ENCODE data around the gene SMAD3. TPM values are rescaled to one million over a fixed set of nuclear protein-coding genes. Genes with fewer than 3 reads are reported as not detected.
A peak's percentile ranks its signal among the peaks of the same experiment; 100 is the strongest.
"Not testable (repeated sequence)": the region's sequence is repeated elsewhere in the genome, so short reads cannot be mapped to it uniquely, and the experiment has no call there.

Gene SMAD3
- total RNA-seq, 1 donor from 2014 or later: 61.6 TPM

DNA sequence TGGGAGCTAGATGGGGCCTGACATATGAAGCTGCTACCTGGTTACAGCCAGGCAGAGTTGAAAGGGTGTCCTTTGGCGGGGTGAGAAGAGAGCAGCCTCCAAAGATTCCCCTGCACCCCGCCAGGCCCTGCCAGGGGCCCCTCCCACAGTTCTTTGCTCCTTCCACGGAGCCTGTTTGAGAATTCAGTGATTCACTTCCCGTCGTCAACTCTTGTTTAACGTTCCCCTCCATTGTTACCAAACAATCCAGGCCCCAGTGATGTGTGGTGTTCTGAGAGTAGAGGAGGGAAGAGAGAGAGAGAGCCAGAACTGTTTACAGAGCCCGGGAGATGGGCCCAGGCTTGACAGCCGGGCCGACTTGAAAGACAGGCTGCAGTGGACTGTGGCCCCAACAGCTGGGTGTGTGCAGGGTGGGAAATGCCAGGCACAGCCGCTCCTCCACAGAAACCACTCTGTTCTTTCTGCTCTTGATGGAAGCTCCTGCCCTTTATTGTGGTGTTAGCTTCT is 81.5 kb downstream of the SMAD3 start:
- DNase-seq: peak; percentile 83
- intact Hi-C loops (cut with micrococcal nuclease): loop anchor here (1.0 to 5.0 kb wide), 3 partner anchors 28 to 80 kb away; partner anchors contain the start of gene SMAD3
- H3K27ac Mint-ChIP-seq: peak overlapping the region; percentile 93
- H3K36me3 Mint-ChIP-seq (ENCODE audit: low read depth): peaks cover 14% of the 10 kb centered on the region
- H3K4me3 Mint-ChIP-seq: peak overlapping the region; percentile 56
- no peaks in the 10 kb centered on the region for H3K27me3 Mint-ChIP-seq
- H3K4me1 Mint-ChIP-seq: peaks cover 85% of the 10 kb centered on the region
- no peaks in the 10 kb centered on the region for H3K9me3 Mint-ChIP-seq

DNA sequence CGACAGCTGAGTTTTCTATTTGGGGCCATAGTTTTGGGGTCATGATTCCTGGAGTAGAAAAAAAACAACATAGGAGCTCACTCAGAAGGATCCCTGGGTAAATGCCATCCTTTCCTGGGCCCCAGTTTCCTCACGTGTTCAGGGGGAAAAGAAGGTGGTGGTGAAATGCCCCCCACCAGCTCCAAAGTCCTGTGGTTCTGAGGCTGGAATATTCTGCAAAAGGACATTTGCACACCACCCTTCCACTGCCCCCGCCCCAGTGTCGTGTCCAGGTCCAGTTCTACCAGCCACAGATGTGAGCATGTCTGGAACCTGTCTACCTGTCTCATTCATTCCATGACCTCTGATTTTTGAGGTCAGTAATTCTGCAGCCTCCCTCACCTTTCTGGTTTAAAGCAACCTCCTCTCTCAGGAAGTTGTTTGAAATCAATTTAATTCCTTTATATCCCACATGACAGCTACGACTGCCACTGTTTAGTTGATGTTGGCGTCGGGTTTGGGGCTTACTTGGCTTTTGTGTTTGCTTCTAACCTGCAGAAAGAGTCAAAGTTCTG is 82.1 kb downstream of the SMAD3 start:
- Mint-ChIP-seq H3K27ac (peak overlapping the region; percentile 93), H3K27me3 (no peaks in the 10 kb centered on the region), H3K36me3 (ENCODE audit: low read depth) (peaks cover 18% of the 10 kb centered on the region), H3K9me3 (no peaks in the 10 kb centered on the region), H3K4me3 (peak overlapping the region; percentile 56), H3K4me1 (peaks cover 83% of the 10 kb centered on the region)
- DNase-seq: peak; percentile 58
- intact Hi-C loops (cut with micrococcal nuclease): loop anchor here (1.0 to 5.0 kb wide), 3 partner anchors 27 to 80 kb away; partner anchors contain the start of gene SMAD3

DNA sequence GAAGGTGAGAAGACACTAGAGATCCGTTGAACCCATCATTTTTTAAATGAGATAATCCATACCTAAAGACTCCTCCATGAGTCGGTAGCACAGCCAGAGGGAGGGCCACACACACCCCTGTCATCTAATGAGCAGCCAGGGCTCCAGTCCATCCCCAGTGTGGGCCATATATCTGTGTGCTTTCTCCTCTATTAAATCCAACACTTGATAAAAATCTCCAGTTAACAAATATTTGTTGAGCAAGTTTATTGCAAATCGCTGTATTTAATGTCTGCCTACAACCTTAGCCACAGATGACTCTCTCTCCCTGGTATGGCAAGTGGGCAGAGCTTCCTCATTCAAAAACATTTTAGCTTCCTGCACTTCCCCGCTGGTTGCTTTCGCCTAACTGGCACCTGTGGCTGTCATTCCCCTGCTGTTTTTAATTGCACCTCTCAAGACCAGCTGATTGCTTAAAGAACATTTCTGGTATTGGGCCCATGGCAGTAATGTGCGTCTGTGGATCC is 82.8 kb downstream of the SMAD3 start:
- H3K9me3 Mint-ChIP-seq: no peaks in the 10 kb centered on the region
- peak overlapping the region; percentile 93 for H3K27ac Mint-ChIP-seq
- peak overlapping the region; percentile 56 for H3K4me3 Mint-ChIP-seq
- peaks cover 79% of the 10 kb centered on the region for H3K4me1 Mint-ChIP-seq
- intact Hi-C loops (cut with micrococcal nuclease): loop anchor here (5.0 kb wide), 1 partner anchor 81 kb away; the partner anchor contains the start of gene SMAD3
- H3K36me3 Mint-ChIP-seq (ENCODE audit: low read depth): peaks cover 22% of the 10 kb centered on the region
- H3K27me3 Mint-ChIP-seq: no peaks in the 10 kb centered on the region
- DNase-seq: peak; percentile 65

DNA sequence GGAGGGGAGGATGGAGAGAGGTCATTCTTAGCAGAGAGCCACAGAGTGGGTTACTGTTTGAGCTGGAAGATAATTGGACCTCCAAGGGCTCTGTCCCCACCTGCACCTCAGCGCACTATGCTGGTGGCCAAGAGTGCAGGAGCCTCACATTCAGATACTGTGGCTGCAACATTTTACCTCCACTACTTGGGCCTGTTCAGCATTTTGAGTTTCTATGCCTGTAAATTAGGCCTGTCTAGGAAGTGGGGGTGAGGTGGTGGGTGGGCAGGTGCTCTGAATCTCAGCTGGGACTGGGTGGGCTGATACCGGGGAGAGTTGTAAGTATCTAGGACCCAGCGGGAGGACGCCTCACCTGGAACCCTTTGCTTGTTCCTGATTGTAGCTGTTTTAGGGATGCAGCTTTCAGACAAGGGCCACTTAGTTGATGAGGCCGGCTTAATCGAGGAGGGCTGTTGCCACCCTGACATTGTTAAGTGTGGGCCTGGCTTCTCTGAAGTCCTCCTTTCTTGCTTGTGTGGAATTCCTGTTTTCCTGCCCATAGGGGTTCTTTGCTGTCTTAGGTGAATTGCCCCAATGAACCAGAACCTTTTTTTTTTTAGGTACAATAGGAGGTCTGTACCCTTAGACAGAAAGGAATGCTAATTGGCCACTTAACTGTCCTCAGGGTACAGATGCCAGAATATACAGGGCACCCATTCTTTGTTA is 83.8 kb downstream of the SMAD3 start:
- peak overlapping the region; percentile 93 for H3K27ac Mint-ChIP-seq
- DNase-seq: no peak
- peaks cover 26% of the 10 kb centered on the region for H3K36me3 Mint-ChIP-seq (ENCODE audit: low read depth)
- H3K9me3 Mint-ChIP-seq: no peaks in the 10 kb centered on the region
- intact Hi-C loops (cut with micrococcal nuclease): loop anchor here (5.0 kb wide), 1 partner anchor 82 kb away; the partner anchor contains the start of gene SMAD3
- H3K4me3 Mint-ChIP-seq: peak overlapping the region; percentile 56
- H3K27me3 Mint-ChIP-seq: no peaks in the 10 kb centered on the region
- peaks cover 75% of the 10 kb centered on the region for H3K4me1 Mint-ChIP-seq

DNA sequence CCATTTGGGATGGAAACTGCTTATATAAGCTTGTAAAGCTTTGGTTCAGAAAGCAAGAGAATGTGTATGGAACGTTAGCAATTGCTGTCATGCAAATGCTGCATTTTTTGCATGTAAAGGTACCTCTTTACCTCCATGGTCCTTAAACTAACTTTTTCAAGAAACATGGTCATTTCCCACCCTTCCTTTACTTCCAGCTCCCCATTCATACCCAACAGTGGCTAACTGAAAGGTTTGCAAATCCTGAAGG is 84.3 kb downstream of the SMAD3 start:
- peak overlapping the region; percentile 73 for H3K4me3 Mint-ChIP-seq
- no peaks in the 10 kb centered on the region for H3K27me3 Mint-ChIP-seq
- intact Hi-C loops (cut with micrococcal nuclease): loop anchor here (1.0 to 5.0 kb wide), 6 partner anchors 15 to 82 kb away; partner anchors contain the start of gene SMAD3
- DNase-seq: no peak
- no peaks in the 10 kb centered on the region for H3K9me3 Mint-ChIP-seq
- peaks cover 25% of the 10 kb centered on the region for H3K36me3 Mint-ChIP-seq (ENCODE audit: low read depth)
- H3K4me1 Mint-ChIP-seq: peaks cover 73% of the 10 kb centered on the region
- peak overlapping the region; percentile 86 for H3K27ac Mint-ChIP-seq

DNA sequence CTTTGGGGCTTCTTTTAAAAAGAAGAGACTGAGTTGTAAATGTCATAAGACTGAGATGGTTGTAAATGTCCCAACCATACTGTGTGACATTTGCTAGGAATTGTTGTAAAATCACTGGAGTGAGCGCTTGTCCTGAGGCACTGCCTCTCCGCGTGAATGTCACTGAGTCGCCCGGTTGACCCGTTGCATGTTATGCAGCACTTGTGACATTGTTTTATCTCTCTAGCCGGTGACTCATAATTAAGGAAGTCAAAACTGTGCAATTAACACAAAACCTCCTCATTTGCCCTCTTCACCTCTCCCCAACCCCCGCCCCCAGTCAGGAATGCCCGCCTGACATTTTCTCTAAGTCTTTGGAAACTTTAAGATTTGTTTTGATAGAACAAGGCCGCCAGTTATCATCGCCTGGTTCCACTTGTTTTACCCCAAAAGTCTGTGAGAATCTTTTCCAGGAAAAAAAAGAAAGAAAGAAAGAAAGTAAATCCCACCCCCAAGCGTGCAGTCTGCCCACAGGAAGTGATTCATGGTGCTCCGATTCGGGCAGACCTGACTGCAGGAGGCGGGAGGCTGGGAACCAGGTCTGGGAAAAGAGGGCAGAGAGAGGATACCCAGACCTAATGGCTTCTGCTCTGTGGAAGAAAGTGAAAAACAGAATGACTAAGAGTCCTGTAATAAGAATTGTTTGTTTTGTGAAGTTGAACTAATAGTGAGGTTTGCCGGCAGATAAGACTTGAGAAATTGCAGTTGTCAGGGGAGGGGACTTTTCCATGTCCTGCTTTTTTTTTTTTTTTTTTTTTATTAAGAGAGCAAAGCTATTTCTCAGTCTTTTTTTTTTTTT is 84.8 kb downstream of the SMAD3 start:
- H3K4me1 Mint-ChIP-seq: peaks cover 67% of the 10 kb centered on the region
- H3K27ac Mint-ChIP-seq: peak overlapping the region; percentile 86
- H3K9me3 Mint-ChIP-seq: no peaks in the 10 kb centered on the region
- intact Hi-C loops (cut with micrococcal nuclease): loop anchor here (1.0 to 2.0 kb wide), 5 partner anchors 15 to 65 kb away; no protein-coding TSS in a partner anchor
- H3K27me3 Mint-ChIP-seq: no peaks in the 10 kb centered on the region
- peaks cover 27% of the 10 kb centered on the region for H3K36me3 Mint-ChIP-seq (ENCODE audit: low read depth)
- peak overlapping the region; percentile 73 for H3K4me3 Mint-ChIP-seq
- DNase-seq: peak; percentile 80

DNA sequence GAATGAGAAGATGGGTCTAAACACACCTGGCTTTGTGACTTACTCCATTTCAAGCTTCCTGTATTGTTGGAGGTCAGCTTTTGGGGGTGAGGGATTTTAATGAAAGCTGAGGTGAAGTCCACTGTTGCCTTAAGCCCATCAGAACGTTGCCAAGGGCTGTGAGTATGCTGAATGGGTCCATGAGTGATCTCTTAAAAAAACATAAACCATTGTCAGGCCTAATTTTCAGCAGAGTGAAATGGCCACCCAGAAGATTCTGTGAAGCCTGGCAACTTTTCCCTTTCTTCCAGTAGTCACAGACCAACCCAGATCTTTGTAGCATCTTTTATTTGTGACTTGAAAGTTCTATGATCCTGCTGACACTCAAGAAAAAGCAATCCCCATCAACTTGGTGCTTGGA is 87.0 kb downstream of the SMAD3 start:
- DNase-seq: no peak
- Mint-ChIP-seq H3K4me3 (no peak overlapping the region), H3K27me3 (no peaks in the 10 kb centered on the region), H3K4me1 (peaks cover 57% of the 10 kb centered on the region), H3K36me3 (ENCODE audit: low read depth) (peaks cover 42% of the 10 kb centered on the region), H3K9me3 (peaks cover 2% of the 10 kb centered on the region), H3K27ac (no peak overlapping the region)
- intact Hi-C loops (cut with micrococcal nuclease): no loop called here

DNA sequence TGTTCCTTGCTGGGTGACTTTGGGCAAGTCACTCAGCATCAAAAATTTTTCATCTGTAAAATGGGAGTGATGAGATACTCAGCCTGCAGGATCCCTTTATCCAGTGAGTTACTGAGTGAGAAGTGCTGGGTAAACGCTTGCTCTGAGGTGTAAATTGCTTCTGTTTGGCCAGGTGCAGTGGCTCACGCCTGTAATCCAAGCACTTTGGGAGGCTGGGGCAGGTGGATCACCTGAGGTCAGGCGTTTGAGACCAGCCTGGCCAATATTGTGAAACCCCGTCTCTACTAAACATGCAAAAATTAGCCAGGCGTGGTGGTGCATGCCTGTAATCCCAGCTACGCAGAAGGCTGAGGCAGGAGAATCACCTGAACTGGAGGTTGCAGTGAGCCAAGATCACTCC is 87.6 kb downstream of the SMAD3 start:
- H3K27me3 Mint-ChIP-seq; DNase-seq; H3K4me3 Mint-ChIP-seq; intact Hi-C loops (cut with micrococcal nuclease); H3K9me3 Mint-ChIP-seq: not testable (repeated sequence)
- peaks cover 57% of the 10 kb centered on the region for H3K4me1 Mint-ChIP-seq
- H3K27ac Mint-ChIP-seq: peak overlapping the region; percentile 2
- peaks cover 48% of the 10 kb centered on the region for H3K36me3 Mint-ChIP-seq (ENCODE audit: low read depth)

DNA sequence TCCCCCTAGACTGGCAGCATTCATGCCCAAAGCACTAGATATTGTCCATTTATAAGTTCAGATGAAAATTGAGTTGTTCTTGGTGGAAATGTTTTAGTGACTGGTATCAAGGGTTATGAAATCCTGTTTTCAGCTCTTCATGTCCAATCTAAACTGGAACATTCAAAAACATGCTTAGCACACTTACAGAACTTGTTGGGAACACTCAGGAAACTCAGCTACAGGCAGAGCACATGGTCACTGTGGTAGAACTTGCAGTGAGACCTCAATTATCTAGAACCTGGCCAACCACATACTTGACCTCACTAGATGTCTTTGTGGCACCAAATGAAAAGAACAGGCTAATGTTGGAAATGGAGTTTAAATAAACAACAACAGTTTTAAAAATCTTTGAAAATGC is 88.8 kb downstream of the SMAD3 start:
- H3K4me3 Mint-ChIP-seq: no peak overlapping the region
- peaks cover 50% of the 10 kb centered on the region for H3K36me3 Mint-ChIP-seq (ENCODE audit: low read depth)
- no peak for DNase-seq
- H3K9me3 Mint-ChIP-seq: peaks cover 4% of the 10 kb centered on the region
- H3K27me3 Mint-ChIP-seq: no peaks in the 10 kb centered on the region
- peak overlapping the region; percentile 44 for H3K27ac Mint-ChIP-seq
- intact Hi-C loops (cut with micrococcal nuclease): loop anchor here (2.0 kb wide), 1 partner anchor 17 kb away; no protein-coding TSS in a partner anchor
- H3K4me1 Mint-ChIP-seq: peaks cover 51% of the 10 kb centered on the region

DNA sequence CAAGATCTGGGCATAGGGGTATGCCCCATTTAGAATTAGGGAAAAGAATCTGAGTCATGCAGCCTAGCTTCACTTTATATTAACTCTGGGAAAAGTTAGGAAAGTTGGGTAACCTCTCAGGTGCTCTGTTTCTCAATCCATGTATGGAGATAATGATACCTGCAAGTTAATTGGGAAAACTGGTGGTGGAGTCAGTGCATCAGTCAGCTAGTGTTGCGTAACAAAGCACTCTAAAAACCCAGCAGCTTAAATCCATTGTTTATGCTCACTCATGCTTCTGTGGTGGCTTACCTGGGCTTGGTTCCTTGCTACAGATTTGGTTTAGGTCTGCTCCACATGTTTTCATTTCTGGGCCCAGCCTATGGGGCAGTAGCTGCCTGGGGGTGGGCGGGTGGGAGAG is 91.0 kb downstream of the SMAD3 start:
- H3K27me3 Mint-ChIP-seq: no peaks in the 10 kb centered on the region
- DNase-seq: no peak
- H3K36me3 Mint-ChIP-seq (ENCODE audit: low read depth): peaks cover 50% of the 10 kb centered on the region
- no peak overlapping the region for H3K4me3 Mint-ChIP-seq
- H3K9me3 Mint-ChIP-seq: peaks cover 4% of the 10 kb centered on the region
- intact Hi-C loops (cut with micrococcal nuclease): no loop called here
- H3K27ac Mint-ChIP-seq: no peak overlapping the region
- H3K4me1 Mint-ChIP-seq: peaks cover 46% of the 10 kb centered on the region

DNA sequence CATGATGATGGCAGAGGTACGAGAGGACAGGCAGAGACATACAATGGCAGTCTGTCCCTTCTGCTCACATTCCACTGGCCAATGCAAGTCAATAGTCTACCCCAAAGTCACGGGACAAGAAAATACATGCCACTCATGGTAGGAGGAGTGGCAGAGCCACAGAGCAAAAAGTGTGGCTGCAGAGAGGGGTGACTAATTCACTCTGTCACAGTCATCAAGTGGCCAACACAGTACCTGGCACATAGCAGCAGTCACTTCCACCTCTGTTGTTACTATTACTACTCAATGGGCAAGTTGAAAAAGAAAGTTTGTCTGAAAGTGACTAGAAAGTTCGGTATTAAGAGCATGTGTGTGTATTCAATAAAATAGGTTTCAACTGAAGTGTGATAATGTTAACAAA is 91.4 kb downstream of the SMAD3 start:
- H3K27me3 Mint-ChIP-seq: no peaks in the 10 kb centered on the region
- H3K4me1 Mint-ChIP-seq: peaks cover 48% of the 10 kb centered on the region
- H3K4me3 Mint-ChIP-seq: no peak overlapping the region
- peaks cover 4% of the 10 kb centered on the region for H3K9me3 Mint-ChIP-seq
- peaks cover 50% of the 10 kb centered on the region for H3K36me3 Mint-ChIP-seq (ENCODE audit: low read depth)
- intact Hi-C loops (cut with micrococcal nuclease): no loop called here
- DNase-seq: no peak
- H3K27ac Mint-ChIP-seq: no peak overlapping the region

DNA sequence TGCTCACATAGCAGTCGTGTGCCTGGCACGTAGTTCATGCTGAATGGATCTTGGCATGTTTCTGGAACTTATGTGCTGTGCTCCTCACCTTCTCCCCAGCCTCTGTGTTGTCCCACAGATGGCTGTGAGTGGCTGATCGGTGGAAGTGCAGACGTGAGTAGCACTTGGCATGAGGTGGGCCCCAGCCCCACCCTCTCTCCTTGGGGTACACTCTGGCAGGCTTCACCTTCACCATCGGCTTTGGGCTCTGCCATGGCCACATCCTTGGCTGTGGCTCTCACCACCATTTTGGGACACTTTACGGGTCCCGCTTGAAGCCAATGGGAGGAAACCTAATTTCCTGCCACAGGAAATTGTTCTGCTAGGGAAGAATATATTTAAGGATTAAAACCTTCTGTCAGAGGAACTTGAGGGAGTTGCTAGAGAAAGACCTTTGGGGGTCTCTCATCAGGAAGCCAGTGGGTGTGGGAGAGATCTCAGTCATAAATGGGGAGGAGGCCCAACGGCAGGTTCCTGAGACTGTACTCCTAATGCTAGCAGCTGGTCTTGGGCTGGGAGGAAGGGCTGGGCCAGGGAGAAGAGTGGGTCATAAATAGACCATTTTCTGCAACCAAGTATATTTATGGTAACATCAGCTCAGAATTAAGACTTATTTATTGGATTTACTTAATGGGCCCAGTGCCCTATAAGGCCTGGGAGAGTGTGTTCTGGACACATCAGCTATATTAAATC is 92.3 kb downstream of the SMAD3 start:
- Mint-ChIP-seq H3K4me1 (peaks cover 49% of the 10 kb centered on the region), H3K4me3 (no peak overlapping the region), H3K27me3 (no peaks in the 10 kb centered on the region), H3K36me3 (ENCODE audit: low read depth) (peaks cover 47% of the 10 kb centered on the region), H3K27ac (peak overlapping the region; percentile 26), H3K9me3 (peaks cover 4% of the 10 kb centered on the region)
- DNase-seq: peak; percentile 55
- intact Hi-C loops (cut with micrococcal nuclease): no loop called here

DNA sequence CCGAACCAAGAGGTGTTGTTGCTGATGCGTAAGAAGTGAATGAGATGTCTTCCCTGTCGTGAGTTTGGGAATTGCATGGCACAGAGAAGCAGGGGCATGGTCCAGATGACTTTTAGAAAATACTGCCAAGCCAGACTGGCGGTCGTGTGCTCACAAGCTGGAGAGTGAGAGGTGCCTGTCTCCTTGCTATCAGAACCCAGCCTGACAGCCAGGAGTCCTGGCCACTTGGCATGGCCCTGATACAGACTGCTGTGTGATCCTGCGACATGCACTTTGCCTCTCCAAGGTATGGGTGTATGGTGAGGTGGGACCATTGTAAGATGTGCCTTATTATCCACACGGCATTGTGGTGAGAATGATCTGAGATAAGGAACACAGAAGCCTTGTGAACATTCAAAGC is 93.0 kb downstream of the SMAD3 start:
- H3K27ac Mint-ChIP-seq: peak overlapping the region; percentile 0
- no peak for DNase-seq
- peaks cover 45% of the 10 kb centered on the region for H3K4me1 Mint-ChIP-seq
- H3K4me3 Mint-ChIP-seq: no peak overlapping the region
- intact Hi-C loops (cut with micrococcal nuclease): no loop called here
- H3K36me3 Mint-ChIP-seq (ENCODE audit: low read depth): peaks cover 44% of the 10 kb centered on the region
- H3K9me3 Mint-ChIP-seq: peaks cover 4% of the 10 kb centered on the region
- H3K27me3 Mint-ChIP-seq: no peaks in the 10 kb centered on the region
